ENCODE results near the gene CRABP1. TPM values are rescaled to one million over a fixed set of nuclear protein-coding genes. Genes with fewer than 3 reads are reported as not detected.
A peak's percentile ranks its signal among the peaks of the same experiment; 100 is the strongest.

Gene CRABP1
- total RNA-seq (1 to 10 TPM in 1 of 2 donors, not detected in 1; 1.9 TPM), polyA plus RNA-seq (not detected)
- long read RNA-seq, donor 1: 0 reads
- long read RNA-seq, donor 2: 0 reads

DNA sequence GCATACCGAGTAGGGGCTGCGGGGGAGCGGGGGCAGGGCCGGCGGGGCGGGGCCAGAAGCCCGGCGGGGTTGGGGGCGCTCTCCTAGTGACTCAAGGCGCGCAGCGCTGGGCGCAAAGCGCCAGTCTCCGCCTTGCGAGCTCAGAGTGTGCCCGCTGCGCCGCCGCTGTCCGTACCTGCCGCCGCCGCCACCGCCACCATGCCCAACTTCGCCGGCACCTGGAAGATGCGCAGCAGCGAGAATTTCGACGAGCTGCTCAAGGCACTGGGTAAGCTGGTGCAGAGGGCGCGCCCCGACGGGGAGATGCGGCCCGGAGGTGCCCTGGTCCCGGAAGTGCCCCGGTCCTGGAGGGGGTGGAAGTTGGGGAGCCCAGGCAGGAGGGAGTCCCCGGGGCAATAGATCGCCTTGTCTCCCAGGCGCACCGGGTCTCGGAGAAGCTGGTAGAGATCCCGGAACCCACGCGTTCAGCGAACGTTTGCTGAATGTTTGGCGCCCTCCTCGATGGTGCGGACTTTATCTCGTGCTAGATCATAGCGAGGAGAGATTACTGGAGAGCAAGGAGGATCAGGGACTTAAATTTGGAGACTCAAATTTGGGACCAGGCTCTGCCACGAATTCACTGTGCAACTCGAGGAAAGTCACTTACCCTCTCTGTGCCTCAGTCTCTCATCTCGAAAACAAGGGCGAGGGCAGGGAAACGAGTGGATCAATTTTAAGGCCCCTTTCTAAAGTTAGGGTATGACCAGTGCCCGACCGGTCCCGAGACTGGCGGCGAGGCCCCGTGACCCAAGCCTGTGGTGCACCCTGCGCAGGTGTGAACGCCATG is at the start of gene CRABP1:
CRABP1 (plus strand) TSS at position 123 of the 826 bp plus-strand sequence; CDS start at position 199, 76 bp downstream.
- peak in 1 of 2 donors; percentile 46 for DNase-seq
- H3K4me3 ChIP-seq (ENCODE audit: low read length in 2 of 2): no peak within 1 kb of the TSS
- ATAC-seq (ENCODE audit: low FRiP score): no peak

DNA sequence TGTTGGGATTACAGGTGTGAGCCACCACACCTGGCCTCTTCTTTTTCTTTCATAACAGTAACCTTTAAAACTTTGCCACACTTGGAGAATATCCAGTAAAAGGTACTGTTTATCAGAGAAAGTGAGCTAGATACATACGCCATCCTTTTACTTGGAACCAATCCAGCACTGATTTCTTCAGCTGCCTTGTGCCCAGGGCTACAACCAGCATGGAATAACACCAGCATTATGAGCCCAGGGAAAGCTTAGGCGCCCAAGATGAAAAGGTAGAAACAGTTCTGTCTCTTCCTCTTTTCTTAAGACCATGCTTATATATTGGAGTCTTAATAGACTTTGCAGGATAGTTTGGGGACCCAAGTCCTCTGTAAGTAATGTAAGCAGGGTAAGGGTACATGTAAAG is 49.1 kb upstream of the CRABP1 start:
- no peak for DNase-seq
- intact Hi-C loops (cut with DNase I): no loop called here
- Histone ChIP-seq H3K9me3 (ENCODE audit: control insufficient read depth, low read length) (no peaks in the 10 kb centered on the region), H3K4me3 (ENCODE audit: low read length in 2 of 2) (no peak overlapping the region), H3K36me3 (ENCODE audit: control insufficient read depth in 1 of 2, insufficient read depth in 2 of 2, low read length in 1 of 2) (peaks cover 6 to 12% of the 10 kb centered on the region in 2 donors), H3K4me1 (ENCODE audit: control insufficient read depth in 1 of 2, insufficient read depth in 2 of 2, low read length in 2 of 2) (no peaks in the 10 kb centered on the region), H3K27me3 (ENCODE audit: control insufficient read depth in 1 of 2, insufficient read depth in 2 of 2, low read length in 1 of 2) (no peaks in the 10 kb centered on the region), H3K27ac (ENCODE audit: low read depth in 1 of 2, low read length in 2 of 2) (no peak overlapping the region)
- ATAC-seq (ENCODE audit: low FRiP score): no peak
- WGBS, 2 donors: 49 to 64% methylated on average over 2 of the region's 2 CpGs

More for the DNA sequence above, at the start of gene CRABP1:
- no peaks in the 10 kb centered on the region for H3K4me1 ChIP-seq (ENCODE audit: control insufficient read depth in 1 of 2, insufficient read depth in 2 of 2, low read length in 2 of 2)
- no peaks in the 10 kb centered on the region for H3K9me3 ChIP-seq (ENCODE audit: control insufficient read depth, low read length)
- H3K36me3 ChIP-seq (ENCODE audit: control insufficient read depth in 1 of 2, insufficient read depth in 2 of 2, low read length in 1 of 2): no peaks in the 10 kb centered on the region
- peaks cover 0 to 2% of the 10 kb centered on the region in 2 donors for H3K27me3 ChIP-seq (ENCODE audit: control insufficient read depth in 1 of 2, insufficient read depth in 2 of 2, low read length in 1 of 2)
- 1% methylated on average over 62 to 67 of the region's 67 CpGs for WGBS, 2 donors
- no peak within 1 kb of the TSS for H3K27ac ChIP-seq (ENCODE audit: low read depth in 1 of 2, low read length in 2 of 2)
- intact Hi-C loops (cut with DNase I): no loop called here

- no peaks in the 10 kb centered on the region for H3K4me1 ChIP-seq (ENCODE audit: control insufficient read depth in 1 of 2, insufficient read depth in 2 of 2, low read length in 2 of 2)
- 95 to 96% methylated on average over 2 of the region's 2 CpGs for WGBS, 2 donors
- no peak for DNase-seq
- peaks cover 6 to 12% of the 10 kb centered on the region in 2 donors for H3K36me3 ChIP-seq (ENCODE audit: control insufficient read depth in 1 of 2, insufficient read depth in 2 of 2, low read length in 1 of 2)
- no peaks in the 10 kb centered on the region for H3K27me3 ChIP-seq (ENCODE audit: control insufficient read depth in 1 of 2, insufficient read depth in 2 of 2, low read length in 1 of 2)
- no peak overlapping the region for H3K27ac ChIP-seq (ENCODE audit: low read depth in 1 of 2, low read length in 2 of 2)
- H3K9me3 ChIP-seq (ENCODE audit: control insufficient read depth, low read length): no peaks in the 10 kb centered on the region
- no peak for ATAC-seq (ENCODE audit: low FRiP score)
- intact Hi-C loops (cut with DNase I): no loop called here
- no peak overlapping the region for H3K4me3 ChIP-seq (ENCODE audit: low read length in 2 of 2)
These were observed 48.5 kb upstream of the CRABP1 start for GRCh38 chr15:78291698-78292097.

DNA sequence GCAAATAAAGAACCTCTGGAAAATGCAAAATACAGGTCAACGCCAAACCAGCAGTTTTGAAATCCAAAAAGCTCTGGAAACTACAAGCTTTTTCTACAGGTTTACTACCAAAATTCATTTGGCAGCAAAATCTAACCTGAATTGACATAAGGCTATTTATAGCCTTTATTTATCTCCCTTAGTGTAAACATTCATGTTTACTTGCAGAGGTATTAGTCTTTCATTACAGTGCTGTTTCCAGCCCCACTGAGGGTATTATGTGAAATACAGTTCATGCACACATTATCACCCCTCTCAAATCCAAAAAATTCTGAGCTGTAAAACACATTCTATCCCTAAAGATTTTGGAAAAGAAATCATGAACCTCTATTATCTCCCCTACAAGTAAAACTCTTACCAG is 47.9 kb upstream of the CRABP1 start:
- no peak overlapping the region for H3K27ac ChIP-seq (ENCODE audit: low read depth in 1 of 2, low read length in 2 of 2)
- no peak overlapping the region for H3K4me3 ChIP-seq (ENCODE audit: low read length in 2 of 2)
- intact Hi-C loops (cut with DNase I): no loop called here
- no peak for DNase-seq
- no peaks in the 10 kb centered on the region for H3K27me3 ChIP-seq (ENCODE audit: control insufficient read depth in 1 of 2, insufficient read depth in 2 of 2, low read length in 1 of 2)
- no peaks in the 10 kb centered on the region for H3K4me1 ChIP-seq (ENCODE audit: control insufficient read depth in 1 of 2, insufficient read depth in 2 of 2, low read length in 2 of 2)
- H3K9me3 ChIP-seq (ENCODE audit: control insufficient read depth, low read length): no peaks in the 10 kb centered on the region
- ATAC-seq (ENCODE audit: low FRiP score): no peak
- H3K36me3 ChIP-seq (ENCODE audit: control insufficient read depth in 1 of 2, insufficient read depth in 2 of 2, low read length in 1 of 2): peaks cover 6 to 12% of the 10 kb centered on the region in 2 donors
- 93 to 94% methylated on average over 1 of the region's 1 CpG for WGBS, 2 donors

GRCh38 chr15:78299101-78299930 is 40.8 kb upstream of the CRABP1 start, which contains the start of gene SKIC8:
TSS of gene SKIC8 (minus strand) at chr15:78299609. CDS start at chr15:78295686, 3,923 bp downstream.
- DNase-seq (peak; percentile 95 to 97), ATAC-seq (ENCODE audit: low FRiP score) (peak; percentile 99)
- no peaks in the 10 kb centered on the region for H3K4me1 ChIP-seq (ENCODE audit: control insufficient read depth in 1 of 2, insufficient read depth in 2 of 2, low read length in 2 of 2)
- intact Hi-C loops (cut with DNase I): no loop called here
- peaks cover 0 to under 1% of the 10 kb centered on the region in 2 donors for H3K36me3 ChIP-seq (ENCODE audit: control insufficient read depth in 1 of 2, insufficient read depth in 2 of 2, low read length in 1 of 2)
- 0% methylated on average over 51 to 55 of the region's 55 CpGs for WGBS, 2 donors
- peak within 1 kb of the TSS; percentile 36 to 87 for H3K4me3 ChIP-seq (ENCODE audit: low read length in 2 of 2)
- no peaks in the 10 kb centered on the region for H3K27me3 ChIP-seq (ENCODE audit: control insufficient read depth in 1 of 2, insufficient read depth in 2 of 2, low read length in 1 of 2)
- no peaks in the 10 kb centered on the region for H3K9me3 ChIP-seq (ENCODE audit: control insufficient read depth, low read length)
- H3K27ac ChIP-seq (ENCODE audit: low read depth in 1 of 2, low read length in 2 of 2): peak within 1 kb of the TSS in 1 of 2 donors; percentile 61

DNA sequence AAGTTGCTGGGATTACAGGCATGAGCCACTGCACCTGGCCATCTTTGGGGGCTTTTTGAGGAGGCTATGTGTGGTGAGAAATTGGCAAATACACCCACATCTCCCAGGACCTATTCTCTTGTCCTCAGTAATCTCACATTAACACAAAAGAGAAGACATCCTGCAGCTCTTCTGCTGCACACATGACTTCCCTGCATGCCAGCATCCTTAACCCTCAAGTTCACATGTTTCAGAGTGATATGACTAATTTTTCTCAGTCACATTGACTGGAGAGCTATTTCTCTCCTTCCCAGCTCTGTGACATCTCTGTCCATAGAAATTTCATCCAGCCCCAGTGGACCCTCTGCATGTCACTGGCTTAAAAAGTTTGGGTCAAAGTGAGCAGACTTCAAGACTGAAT is 38.8 kb upstream of the CRABP1 start:
- Histone ChIP-seq H3K9me3 (ENCODE audit: control insufficient read depth, low read length) (no peaks in the 10 kb centered on the region), H3K27ac (ENCODE audit: low read depth in 1 of 2, low read length in 2 of 2) (no peak overlapping the region), H3K27me3 (ENCODE audit: control insufficient read depth in 1 of 2, insufficient read depth in 2 of 2, low read length in 1 of 2) (no peaks in the 10 kb centered on the region), H3K4me1 (ENCODE audit: control insufficient read depth in 1 of 2, insufficient read depth in 2 of 2, low read length in 2 of 2) (no peaks in the 10 kb centered on the region), H3K4me3 (ENCODE audit: low read length in 2 of 2) (no peak overlapping the region), H3K36me3 (ENCODE audit: control insufficient read depth in 1 of 2, insufficient read depth in 2 of 2, low read length in 1 of 2) (no peaks in the 10 kb centered on the region)
- intact Hi-C loops (cut with DNase I): loop anchor here in 1 of 2 donors (10.0 kb wide), 1 partner anchor 123 kb away; no protein-coding TSS in a partner anchor
- DNase-seq: no peak
- no peak for ATAC-seq (ENCODE audit: low FRiP score)

DNA sequence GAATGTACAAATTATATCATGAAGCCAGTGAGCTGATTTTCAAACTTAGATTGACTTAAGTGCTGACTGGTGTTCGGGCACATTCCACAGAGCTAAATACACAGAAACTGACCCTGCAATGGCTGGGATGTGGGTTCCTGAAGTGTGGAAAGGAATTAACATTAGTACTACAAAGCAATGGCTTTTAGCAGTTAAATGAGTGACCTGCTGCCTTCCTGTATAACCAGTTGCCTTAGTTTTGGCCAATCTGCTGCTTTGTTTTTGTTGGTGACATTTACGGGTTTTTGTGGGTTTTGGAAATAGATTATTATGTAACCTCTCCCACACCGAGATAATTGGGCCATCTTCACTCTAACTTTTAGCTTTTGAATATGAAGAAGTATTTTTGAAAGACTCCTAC is 38.3 kb upstream of the CRABP1 start:
- WGBS, 2 donors: 26 to 31% methylated on average over 3 of the region's 3 CpGs
- H3K4me1 ChIP-seq (ENCODE audit: control insufficient read depth in 1 of 2, insufficient read depth in 2 of 2, low read length in 2 of 2): no peaks in the 10 kb centered on the region
- no peak for DNase-seq
- H3K27ac ChIP-seq (ENCODE audit: low read depth in 1 of 2, low read length in 2 of 2): no peak overlapping the region
- H3K27me3 ChIP-seq (ENCODE audit: control insufficient read depth in 1 of 2, insufficient read depth in 2 of 2, low read length in 1 of 2): no peaks in the 10 kb centered on the region
- no peaks in the 10 kb centered on the region for H3K9me3 ChIP-seq (ENCODE audit: control insufficient read depth, low read length)
- no peak for ATAC-seq (ENCODE audit: low FRiP score)
- intact Hi-C loops (cut with DNase I): loop anchor here in 1 of 2 donors (10.0 kb wide), 1 partner anchor 123 kb away; no protein-coding TSS in a partner anchor
- no peaks in the 10 kb centered on the region for H3K36me3 ChIP-seq (ENCODE audit: control insufficient read depth in 1 of 2, insufficient read depth in 2 of 2, low read length in 1 of 2)
- H3K4me3 ChIP-seq (ENCODE audit: low read length in 2 of 2): no peak overlapping the region

DNA sequence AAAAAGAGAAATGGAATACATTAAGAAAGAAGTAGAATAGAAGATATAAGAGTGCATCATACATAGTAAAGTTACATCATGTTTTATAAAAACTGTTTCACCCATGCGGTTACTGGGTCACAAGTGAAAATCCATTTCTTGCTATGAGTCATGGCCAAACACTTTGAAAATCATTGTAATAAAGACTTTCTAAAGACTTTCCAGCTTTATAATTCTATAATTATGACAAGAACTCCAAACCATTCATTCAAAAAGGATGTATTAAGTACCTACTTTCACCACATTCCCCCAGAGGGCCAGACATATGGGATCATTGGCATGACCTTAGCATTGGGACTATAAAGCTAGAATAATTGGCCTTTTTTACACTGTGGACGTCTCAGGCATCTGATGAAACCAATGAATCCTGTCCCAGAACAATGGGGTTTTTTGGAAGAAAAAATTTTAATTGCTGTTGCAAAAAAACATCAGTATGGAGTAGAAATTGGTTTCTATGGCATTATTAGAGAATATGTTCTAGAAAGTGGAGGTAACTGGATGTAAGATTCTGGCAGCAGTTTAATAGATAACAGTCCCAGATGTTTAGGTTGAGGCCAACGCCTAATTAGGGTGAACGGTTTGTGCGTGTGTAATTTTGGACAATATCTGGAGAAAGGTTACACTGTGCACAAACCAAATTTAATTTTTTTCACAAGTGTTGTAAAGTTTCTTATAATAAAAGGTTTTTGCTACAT is 37.4 kb upstream of the CRABP1 start:
- intact Hi-C loops (cut with DNase I): loop anchor here in 1 of 2 donors (10.0 kb wide), 1 partner anchor 122 kb away; no protein-coding TSS in a partner anchor
- no peak overlapping the region for H3K4me3 ChIP-seq (ENCODE audit: low read length in 2 of 2)
- no peaks in the 10 kb centered on the region for H3K27me3 ChIP-seq (ENCODE audit: control insufficient read depth in 1 of 2, insufficient read depth in 2 of 2, low read length in 1 of 2)
- no peaks in the 10 kb centered on the region for H3K4me1 ChIP-seq (ENCODE audit: control insufficient read depth in 1 of 2, insufficient read depth in 2 of 2, low read length in 2 of 2)
- H3K36me3 ChIP-seq (ENCODE audit: control insufficient read depth in 1 of 2, insufficient read depth in 2 of 2, low read length in 1 of 2): no peaks in the 10 kb centered on the region
- DNase-seq (no peak), ATAC-seq (ENCODE audit: low FRiP score) (no peak)
- H3K27ac ChIP-seq (ENCODE audit: low read depth in 1 of 2, low read length in 2 of 2): no peak overlapping the region
- H3K9me3 ChIP-seq (ENCODE audit: control insufficient read depth, low read length): no peaks in the 10 kb centered on the region
- WGBS, 2 donors: 66 to 70% methylated on average over 5 of the region's 5 CpGs

Measured in aorta (tissue), 5 donors.